CD4-positive, alpha-beta T cell (primary cell): Measurements from ENCODE around the gene SCAANT1. TPM values are rescaled to one million over a fixed set of nuclear protein-coding genes. Genes with fewer than 3 reads are reported as not detected.

Experiments used
- ATAC-seq: fragments of 200-7000 bp; cut with Tn5 transposase; one replicate; pipeline ENCODE4 v1.10.0; 2022; ENCODE audit warnings: mild to moderate bottlenecking; ENCODE audit not compliant: poor library complexity
- CTCF ChIA-PET: fragments of 350-600 bp; sonication (Branson Sonifier 250); formaldehyde crosslinking; loops from one replicate; lab custom pipeline; 2021; ENCODE audit warnings: antibody characterized with exemption, inconsistent platforms; lab: Charles Lee
- POLR2A ChIA-PET: fragments of 350-600 bp; sonication (Branson Sonifier 250); formaldehyde crosslinking; loops from one replicate; lab custom pipeline; 2021; ENCODE audit warnings: antibody characterized with exemption, inconsistent platforms; lab: Charles Lee
- DNase-seq, 14 experiments: peaks; one replicate each; pipeline ENCODE4 v3.0.0-alpha.2; 2013 to 2020; ENCODE audit warnings: mixed read lengths in 2 of 14
- H3K27ac ChIP-seq, 2 donors: one replicate each; pipeline versions ENCODE4 v1.5.1 to v1.7.0; 2013; ENCODE audit warnings: low read length in 2 of 2, low read depth in 1 of 2, mild to moderate bottlenecking in 1 of 2
- H3K27me3 ChIP-seq, 2 experiments: 1 replicate in 1 of 2; 2 replicates in 1 of 2; pipeline versions ENCODE4 v1.6.1 to v1.7.0; 2013; ENCODE audit warnings: low read length in 2 of 2, control low read depth in 1 of 2, mild to moderate bottlenecking in 1 of 2, moderate library complexity in 1 of 2; ENCODE audit not compliant: insufficient read depth in 2 of 2, control insufficient read depth in 1 of 2
- H3K36me3 ChIP-seq: one replicate; pipeline ENCODE4 v1.6.1; 2013; ENCODE audit warnings: low read length, control low read depth; ENCODE audit not compliant: insufficient read depth
- H3K4me1 ChIP-seq: one replicate; pipeline ENCODE4 v1.6.1; 2013; ENCODE audit warnings: low read length, control low read depth; ENCODE audit not compliant: insufficient read depth
- H3K4me3 ChIP-seq: one replicate; pipeline ENCODE4 v1.5.1; 2013; ENCODE audit warnings: mild to moderate bottlenecking, low read length, moderate library complexity
- H3K9me3 ChIP-seq, 2 experiments: 1 replicate in 1 of 2; 2 replicates in 1 of 2; pipeline versions ENCODE4 v1.6.1 to v1.7.0; 2013; ENCODE audit warnings: low read length in 2 of 2, mild to moderate bottlenecking in 2 of 2, control low read depth in 1 of 2, moderate library complexity in 1 of 2; ENCODE audit not compliant: control insufficient read depth in 1 of 2, insufficient read depth in 1 of 2
- H3K27ac Mint-ChIP-seq: one replicate; pipeline ENCODE4 v1.8.0; 2020; ENCODE audit warnings: mixed read lengths
- H3K27me3 Mint-ChIP-seq: one replicate; pipeline ENCODE4 v1.8.0; 2021; ENCODE audit warnings: mixed read lengths
- H3K36me3 Mint-ChIP-seq: one replicate; pipeline ENCODE4 v1.8.0; 2021; ENCODE audit warnings: low read depth, mixed read lengths
- H3K4me1 Mint-ChIP-seq: one replicate; pipeline ENCODE4 v1.8.0; 2021; ENCODE audit warnings: low read depth, mixed read lengths
- H3K4me3 Mint-ChIP-seq: one replicate; pipeline ENCODE4 v1.8.0; 2020; ENCODE audit warnings: mild to moderate bottlenecking, mixed read lengths
- H3K9me3 Mint-ChIP-seq: one replicate; pipeline ENCODE4 v1.8.0; 2020; ENCODE audit warnings: mixed read lengths
- CTCF ChIP-seq: fragments of 200-600 bp; IDR thresholded peaks from one replicate; pipeline ENCODE4 v1.8.0; 2022; ENCODE audit warnings: antibody characterized with exemption, mild to moderate bottlenecking
- intact Hi-C, 2 experiments: fragments of 100-400 bp; cut with DNase I in 1 of 2; cut with micrococcal nuclease in 1 of 2; formaldehyde crosslinking; loops; one replicate each; pipeline versions ENCODE4 v1.15.1 to v1.9.0; 2023 to 2025; cut with DNase I, micrococcal nuclease
- total RNA-seq, 174 experiments: library from RNA in 2 of 174; stranded (reverse) in 2 of 174; gene quantifications; one replicate each; pipeline ENCODE4 v1.2.3 and lab custom pipeline; 2021 to 2026

Gene SCAANT1
- total RNA-seq, 2 experiments from 2014 or later, result 1.4 to 2.1 TPM

- H3K36me3 Mint-ChIP-seq, result peaks cover 50% of the 10 kb centered on the region
- no peak overlapping the region for H3K4me3 ChIP-seq
- no peak overlapping the region for H3K4me3 Mint-ChIP-seq
- peaks cover 2% of the 10 kb centered on the region for H3K4me1 ChIP-seq
- H3K9me3 Mint-ChIP-seq, result no peaks in the 10 kb centered on the region
- no peaks in the 10 kb centered on the region for H3K27me3 Mint-ChIP-seq
- no peaks in the 10 kb centered on the region for H3K9me3 ChIP-seq
- H3K36me3 ChIP-seq, result peaks cover 32% of the 10 kb centered on the region
- ChIA-PET POLR2A (no interaction called here), CTCF (interaction anchor here (0.6 kb wide), 1 partner anchor 18 kb away, joined by 3 read pairs; no protein-coding TSS in a partner anchor)
- no peak overlapping the region for H3K27ac ChIP-seq
- DNase-seq, result no peak
- H3K27me3 ChIP-seq, result no peaks in the 10 kb centered on the region
- TF ChIP-seq CTCF, result no peak
- ATAC-seq, result no peak
- no peak overlapping the region for H3K27ac Mint-ChIP-seq
- peaks cover 29% of the 10 kb centered on the region for H3K4me1 Mint-ChIP-seq
- intact Hi-C loops, result no loop called here
Observed at GRCh38 chr3:63900010-63900409, 12.2 kb downstream of the SCAANT1 start.

- H3K36me3 Mint-ChIP-seq, result peaks cover 34% of the 10 kb centered on the region
- no peaks in the 10 kb centered on the region for H3K27me3 Mint-ChIP-seq
- TF ChIP-seq CTCF, result no peak
- H3K4me3 ChIP-seq, result no peak overlapping the region
- POLR2A ChIA-PET, result no interaction called here
- no peaks in the 10 kb centered on the region for H3K9me3 ChIP-seq
- H3K27ac ChIP-seq, result no peak overlapping the region
- H3K4me1 Mint-ChIP-seq, result peaks cover 56% of the 10 kb centered on the region
- no peak overlapping the region for H3K4me3 Mint-ChIP-seq
- peaks cover 6% of the 10 kb centered on the region for H3K4me1 ChIP-seq
- ATAC-seq, result no peak
- CTCF ChIA-PET, result no interaction called here
- H3K9me3 Mint-ChIP-seq, result no peaks in the 10 kb centered on the region
- H3K27me3 ChIP-seq, result no peaks in the 10 kb centered on the region
- no peak for DNase-seq
- peak overlapping the region; percentile 3 for H3K27ac Mint-ChIP-seq
- intact Hi-C loops, result no loop called here
- peaks cover 36% of the 10 kb centered on the region for H3K36me3 ChIP-seq
Observed at GRCh38 chr3:63896332-63897030, 15.7 kb downstream of the SCAANT1 start.

GRCh38 chr3:63895422-63896189 is 16.6 kb downstream of the SCAANT1 start:
- Histone ChIP-seq H3K27ac (no peak overlapping the region), H3K27me3 (no peaks in the 10 kb centered on the region), H3K9me3 (no peaks in the 10 kb centered on the region), H3K4me3 (no peak overlapping the region), H3K36me3 (peaks cover 32% of the 10 kb centered on the region), H3K4me1 (peaks cover 6% of the 10 kb centered on the region)
- CTCF ChIA-PET, result no interaction called here
- Mint-ChIP-seq H3K27ac (peak overlapping the region; percentile 2), H3K27me3 (no peaks in the 10 kb centered on the region), H3K4me3 (no peak overlapping the region), H3K36me3 (peaks cover 30% of the 10 kb centered on the region), H3K4me1 (peaks cover 51% of the 10 kb centered on the region), H3K9me3 (no peaks in the 10 kb centered on the region)
- DNase-seq, result no peak
- intact Hi-C loops, result no loop called here
- POLR2A ChIA-PET, result interaction anchor here (0.6 kb wide), 1 partner anchor 63 kb away, joined by 3 read pairs; no protein-coding TSS in a partner anchor
- ATAC-seq, result no peak
- TF ChIP-seq CTCF, result no peak
